GM18861 (cell line): ENCODE data around the gene SLC4A4.

Experiments
- ATAC-seq: cut with Tn5 transposase; IDR thresholded peaks from one replicate; pipeline ENCODE4 v1.9.1; 2021; ENCODE audit not compliant: unreplicated experiment

The SLC4A4 gene

GRCh38 chr4:71468116-71468710 is 129.4 kb downstream of the SLC4A4 start:
- no peak for ATAC-seq

GRCh38 chr4:71469541-71469940 is 130.7 kb downstream of the SLC4A4 start:
- ATAC-seq = no peak

DNA sequence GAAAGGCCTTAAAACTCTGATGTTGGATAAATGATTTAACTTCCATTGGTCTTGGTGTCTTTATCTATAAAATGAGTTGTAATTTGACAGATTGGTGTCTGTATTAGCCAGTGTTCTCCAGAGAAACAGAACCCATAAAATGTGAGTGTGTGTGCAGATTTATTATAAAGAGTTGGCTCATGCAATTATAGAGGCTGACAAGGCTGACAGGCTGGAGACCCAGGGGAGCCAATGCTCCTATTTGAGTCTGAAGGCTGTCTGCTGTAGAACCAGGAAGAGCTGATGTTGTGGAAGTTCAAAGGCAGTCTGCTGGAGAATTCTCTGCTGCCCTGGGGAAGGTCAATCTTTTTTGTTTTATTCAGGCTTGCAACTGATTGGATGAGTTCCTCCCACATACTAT is 131.7 kb downstream of the SLC4A4 start:
- no peak for ATAC-seq

DNA sequence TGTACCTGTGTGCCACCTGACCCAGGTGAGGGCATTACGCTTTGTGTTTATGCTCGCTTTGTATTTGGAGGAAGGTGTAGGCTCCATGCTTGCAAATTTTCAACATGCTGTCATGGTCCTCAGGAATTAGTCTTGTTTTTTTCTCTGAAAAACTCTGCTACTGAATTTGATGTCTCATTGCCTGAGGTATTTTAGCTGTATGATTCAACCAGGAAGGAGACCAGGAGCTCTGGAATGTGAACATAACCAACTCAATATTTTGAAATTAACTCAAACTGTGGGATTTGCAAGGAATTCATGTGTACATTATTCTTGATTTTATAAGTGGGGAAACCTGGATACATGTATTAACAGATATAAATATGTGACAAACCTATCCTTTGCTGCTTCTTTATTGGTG is 134.1 kb downstream of the SLC4A4 start:
- ATAC-seq = no peak

GRCh38 chr4:71473541-71474240 is 134.9 kb downstream of the SLC4A4 start:
- ATAC-seq = no peak

GRCh38 chr4:71474731-71475130 is 135.9 kb downstream of the SLC4A4 start:
- ATAC-seq = no peak

DNA sequence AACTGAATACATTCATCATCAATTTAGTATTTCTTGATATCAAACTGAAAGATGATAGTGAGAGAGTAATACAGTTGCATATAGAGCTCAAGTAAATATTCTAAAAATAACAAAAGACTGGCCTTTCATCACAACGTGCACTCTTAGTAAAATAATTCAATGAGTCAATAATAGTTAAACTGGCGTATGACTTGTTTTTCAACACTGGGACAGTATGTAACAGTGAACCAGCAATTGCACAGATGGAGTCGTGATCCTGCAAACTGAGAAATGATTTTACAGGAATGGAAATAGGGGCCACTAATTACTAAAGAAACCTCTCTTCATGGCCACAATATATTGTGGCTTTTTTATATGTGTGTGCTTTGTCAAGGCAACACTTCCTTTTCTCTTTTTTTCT is 137.4 kb downstream of the SLC4A4 start:
- no peak for ATAC-seq

DNA sequence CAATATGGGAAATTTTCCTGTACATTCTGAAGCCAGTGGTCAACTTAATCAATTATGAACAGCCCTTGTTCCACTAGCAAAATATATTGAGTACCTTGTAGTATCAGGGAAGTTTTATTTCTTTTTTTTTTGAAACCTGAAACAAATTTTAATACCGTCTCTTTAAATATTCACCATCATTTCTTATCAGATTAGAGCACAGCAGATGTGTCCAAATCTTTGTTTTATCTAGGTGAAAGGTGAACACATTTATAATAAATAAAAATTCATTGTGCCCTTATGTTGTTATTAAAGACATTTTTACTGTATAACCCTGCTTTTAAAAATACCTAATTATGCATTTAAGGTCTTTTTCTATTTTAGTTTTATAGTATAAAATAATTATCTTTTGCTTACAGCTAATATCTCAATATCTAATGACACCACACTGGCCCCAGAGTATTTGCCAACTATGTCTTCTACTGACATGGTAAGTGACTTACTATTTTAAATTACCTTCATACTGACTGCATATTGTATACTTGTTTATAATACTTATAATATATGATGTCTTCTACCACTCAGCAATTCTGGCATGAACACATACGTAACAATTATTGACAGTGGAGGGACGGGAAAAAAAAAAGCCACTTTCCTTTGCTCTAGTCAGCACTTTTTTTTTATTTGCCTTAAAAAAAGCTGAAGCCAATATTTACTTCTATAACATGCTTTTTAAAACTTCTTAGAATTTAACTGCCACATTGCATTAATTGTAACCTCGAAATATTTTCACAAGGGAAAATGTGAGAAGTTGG is 147.9 kb downstream of the SLC4A4 start:
- no peak for ATAC-seq

- ATAC-seq = no peak
These were observed 148.6 kb downstream of the SLC4A4 start for GRCh38 chr4:71487344-71487920.

- no peak for ATAC-seq
These were observed 155.7 kb downstream of the SLC4A4 start for GRCh38 chr4:71494539-71494938.

DNA sequence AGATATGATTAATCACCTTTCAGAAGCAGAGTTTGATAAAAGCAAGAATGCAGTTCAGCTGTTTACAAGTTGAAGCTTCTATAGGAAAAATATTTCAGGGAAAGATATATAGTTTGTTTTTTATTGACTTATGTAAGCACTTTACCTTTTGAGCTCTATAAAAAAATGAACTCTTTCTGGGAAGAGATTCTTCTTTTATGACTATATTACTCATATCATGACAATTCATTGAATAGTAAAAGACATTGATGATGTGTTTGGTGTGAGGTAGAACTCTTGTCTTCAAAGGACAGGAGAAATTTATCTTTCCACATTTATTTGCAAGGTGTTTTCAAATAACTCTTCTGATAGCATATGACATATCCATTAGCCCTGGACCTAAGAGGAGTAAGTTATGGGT is 156.6 kb downstream of the SLC4A4 start:
- no peak for ATAC-seq

GRCh38 chr4:71497078-71497477 is 158.3 kb downstream of the SLC4A4 start:
- ATAC-seq = no peak

DNA sequence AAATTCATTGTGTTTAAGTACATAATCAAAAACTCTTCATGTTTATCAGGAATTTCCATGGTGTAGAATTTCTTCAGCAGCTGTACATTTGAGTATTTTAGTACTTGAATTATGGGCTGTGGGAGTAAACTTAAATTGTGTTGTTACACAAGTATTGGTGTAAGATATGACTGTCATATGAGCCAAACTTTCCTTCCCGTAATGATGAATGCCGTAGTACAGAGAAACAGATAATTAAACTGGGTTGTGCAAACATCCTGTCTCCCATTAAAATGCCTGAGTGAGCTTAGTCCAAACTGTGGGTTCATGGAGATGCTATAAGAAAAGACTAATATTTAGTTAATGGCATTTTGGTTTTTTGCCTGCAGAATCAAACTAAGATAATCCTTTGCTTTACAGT is 159.2 kb downstream of the SLC4A4 start:
- no peak for ATAC-seq

DNA sequence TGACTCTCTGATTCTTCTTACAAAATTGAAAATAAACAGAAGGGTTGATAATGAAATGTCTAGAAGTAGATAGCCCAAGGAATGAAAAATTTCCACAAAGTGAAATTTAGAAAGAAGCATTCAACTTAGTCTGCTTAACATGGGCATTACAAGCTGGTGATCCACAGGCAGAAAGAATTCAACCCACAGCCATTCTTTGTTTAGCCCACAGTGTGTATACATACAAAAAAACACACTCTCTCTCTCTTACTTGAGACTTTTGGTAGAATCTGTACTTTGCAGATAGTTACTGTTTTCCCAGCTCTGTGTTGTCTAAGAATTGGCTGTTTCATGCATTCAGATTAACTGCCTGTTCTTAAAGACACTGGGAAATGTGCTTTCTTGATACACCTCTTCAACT is 159.8 kb downstream of the SLC4A4 start:
- ATAC-seq = no peak

GRCh38 chr4:71501992-71502391 is 163.2 kb downstream of the SLC4A4 start:
- ATAC-seq = no peak

DNA sequence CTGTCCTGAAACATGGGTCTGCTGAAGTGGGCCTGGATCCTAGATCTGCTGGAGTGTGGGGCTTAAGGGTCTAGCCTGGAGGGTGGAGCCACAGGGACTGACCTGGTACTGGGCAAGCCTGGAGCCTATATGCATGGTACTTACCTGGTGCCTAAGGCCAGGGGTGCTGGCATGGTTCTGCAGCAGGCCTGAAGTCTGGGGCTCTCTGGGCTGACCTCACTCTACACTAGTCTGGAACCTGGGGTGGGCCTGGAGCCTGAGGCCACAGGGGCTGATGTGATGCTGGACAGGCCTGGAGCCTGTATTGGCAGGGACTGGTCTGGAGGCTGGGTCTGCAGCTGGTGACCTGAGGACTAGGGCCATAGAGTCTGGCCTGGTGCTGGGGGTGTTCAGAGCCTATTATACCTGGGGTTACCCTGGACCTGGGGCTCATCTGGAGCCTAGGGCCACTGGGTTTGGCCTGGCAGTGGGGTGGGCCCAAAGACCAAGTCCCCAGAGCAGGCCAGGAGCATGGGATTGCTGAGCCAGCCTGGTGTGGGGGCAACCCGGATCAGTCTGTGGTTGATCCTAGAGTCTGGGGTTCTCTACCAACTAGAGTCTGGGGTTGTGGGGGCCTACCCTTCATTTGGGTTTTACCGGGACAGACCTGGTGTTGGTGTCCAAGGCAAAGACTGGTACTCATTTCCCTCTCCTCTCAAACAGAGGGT is 179.6 kb downstream of the SLC4A4 start:
- no peak for ATAC-seq

- no peak for ATAC-seq
These were observed 181.5 kb downstream of the SLC4A4 start for GRCh38 chr4:71520308-71520707.

DNA sequence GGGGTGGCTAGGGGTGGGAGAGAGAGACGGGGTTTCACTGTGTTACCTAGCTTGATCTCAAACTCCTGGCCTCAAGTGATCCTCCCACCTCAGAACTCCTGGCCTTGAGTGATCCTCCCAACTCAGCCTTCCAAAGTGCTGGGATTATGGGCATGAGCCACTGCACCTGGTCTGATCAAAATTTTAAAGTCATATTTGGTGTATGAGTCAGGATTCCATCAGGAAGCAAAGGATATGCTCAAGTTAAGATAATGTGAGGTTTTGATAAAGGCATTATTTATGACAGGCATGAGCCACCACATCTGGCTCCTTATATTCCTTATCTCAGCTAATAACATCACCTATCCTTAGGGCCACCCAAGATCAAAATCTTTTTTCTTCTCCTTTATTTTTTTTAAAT is 182.0 kb downstream of the SLC4A4 start:
- ATAC-seq = no peak

GRCh38 chr4:71524756-71525155 is 185.9 kb downstream of the SLC4A4 start:
- no peak for ATAC-seq

DNA sequence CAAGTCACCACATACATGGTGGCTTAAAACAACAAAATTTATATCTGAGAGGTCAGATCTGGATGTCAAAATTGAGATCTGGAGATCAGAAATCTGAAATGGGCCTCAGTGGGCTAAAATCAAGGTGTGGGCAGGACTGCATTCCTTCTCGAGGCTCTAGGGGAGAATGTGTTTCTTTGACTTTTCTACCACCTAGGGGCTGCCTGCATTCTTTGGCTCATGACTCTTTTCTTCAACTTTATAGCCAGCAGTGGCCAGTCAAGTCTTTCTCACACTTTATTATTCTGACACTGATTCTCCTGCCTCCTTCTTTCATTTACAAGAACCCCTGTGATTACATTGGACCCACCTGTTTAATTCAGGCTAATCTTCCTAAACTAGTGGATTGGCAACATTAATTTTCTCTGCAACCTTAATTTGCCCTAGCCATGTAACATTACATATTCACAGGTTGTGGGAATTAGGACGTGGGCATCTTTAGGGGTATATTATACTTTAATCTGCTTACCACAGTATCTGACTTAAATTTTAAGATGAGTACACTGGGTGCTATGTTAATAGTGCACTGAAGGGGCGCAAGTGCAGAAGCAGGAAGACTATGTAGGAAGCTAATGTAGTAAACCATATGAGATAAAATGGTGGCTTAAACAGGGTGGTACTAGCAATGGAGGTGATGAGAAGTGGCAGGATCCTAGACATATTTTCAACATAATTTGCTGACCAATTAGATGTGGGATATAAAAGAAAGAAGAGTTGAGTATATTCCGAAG is 188.0 kb downstream of the SLC4A4 start:
- no peak for ATAC-seq
